DMS153 treated with DMSO at 0.1 percent for 48 hours (cell line): ENCODE data around the gene DDAH1.
A peak's percentile ranks its signal among the peaks of the same experiment; 100 is the strongest.
"Not testable (repeated sequence)": the region's sequence is repeated elsewhere in the genome, so short reads cannot be mapped to it uniquely, and the experiment has no call there.

Source experiments
- DNase-seq: peaks from one replicate; lab custom pipeline; 2025; ENCODE audit not compliant: unreplicated experiment; lab: John Stamatoyannopoulos, UW

The DDAH1 gene

GRCh38 chr1:85465099-85465785 is at the start of gene DDAH1:
Gene DDAH1 (minus strand): TSS chr1:85465159. CDS start chr1:85465045, 114 bp downstream.
- peak; percentile 49 for DNase-seq

GRCh38 chr1:85513998-85514397 is 49.0 kb upstream of the DDAH1 start:
- not testable (repeated sequence) for DNase-seq

DNA sequence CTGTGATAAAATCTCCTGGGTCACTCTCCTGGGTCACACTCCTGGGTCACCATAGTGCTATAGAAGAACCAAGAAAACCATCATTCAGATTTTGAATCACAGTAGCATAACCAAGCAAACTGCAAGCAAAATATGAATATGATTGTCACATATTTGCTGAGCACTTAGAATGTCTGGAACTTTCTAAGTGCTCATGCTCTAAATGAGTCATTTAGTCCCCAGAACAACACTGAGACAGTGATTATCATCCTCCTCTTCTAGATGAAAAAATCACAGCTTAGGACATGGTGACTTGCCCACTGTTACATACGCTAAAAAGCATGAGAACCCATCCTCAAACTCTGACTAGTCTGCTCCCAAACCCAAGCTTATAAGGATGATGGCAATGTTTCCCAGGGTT is 39.5 kb upstream of the DDAH1 start:
- no peak for DNase-seq

DNA sequence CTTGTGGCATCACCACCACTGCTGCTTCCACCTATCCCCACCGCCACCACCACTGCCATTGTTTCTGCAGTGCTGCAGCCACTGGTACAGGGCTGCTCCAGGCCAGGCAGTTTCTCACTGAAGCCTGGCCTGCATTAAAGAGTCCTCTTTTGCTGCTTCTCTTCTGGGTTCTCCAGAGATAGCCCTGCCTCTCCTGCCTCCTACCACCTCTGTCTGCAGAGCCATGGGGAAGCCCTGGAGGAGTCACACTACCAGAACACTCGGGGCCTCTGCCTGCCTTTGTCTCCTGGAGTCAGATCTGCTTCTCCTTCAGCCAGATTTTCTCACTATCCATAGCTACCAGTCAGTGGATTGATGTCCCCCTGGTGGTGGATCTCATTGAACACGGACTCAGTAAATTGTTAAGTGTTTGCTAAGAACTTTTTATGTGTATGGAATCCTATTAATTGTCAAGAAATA is 37.7 kb upstream of the DDAH1 start:
- DNase-seq = no peak

DNA sequence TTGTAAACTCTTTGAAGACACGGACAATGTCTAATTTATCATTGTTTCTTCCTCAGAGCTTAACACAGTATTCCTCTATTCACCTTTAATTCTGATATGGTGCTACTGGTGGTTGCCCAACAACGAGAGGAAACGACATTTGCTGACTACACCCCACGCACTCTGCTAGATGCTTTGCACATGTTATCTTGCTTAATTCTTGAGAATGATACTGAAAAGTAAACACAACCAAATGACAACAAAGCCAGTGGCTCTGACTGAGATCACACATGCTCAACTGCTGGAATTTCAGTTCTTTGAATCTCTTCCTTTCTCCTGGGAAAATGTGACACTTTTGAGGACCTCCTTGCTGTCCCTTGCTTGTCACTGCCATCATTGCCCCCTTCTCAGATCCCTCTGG is 37.2 kb upstream of the DDAH1 start:
- no peak for DNase-seq

GRCh38 chr1:85501355-85501898 is 36.5 kb upstream of the DDAH1 start:
- no peak for DNase-seq

- DNase-seq = no peak
Measured at GRCh38 chr1:85496941-85497582, 32.1 kb upstream of the DDAH1 start.

GRCh38 chr1:85495556-85495955 is 30.6 kb upstream of the DDAH1 start:
- no peak for DNase-seq

DNA sequence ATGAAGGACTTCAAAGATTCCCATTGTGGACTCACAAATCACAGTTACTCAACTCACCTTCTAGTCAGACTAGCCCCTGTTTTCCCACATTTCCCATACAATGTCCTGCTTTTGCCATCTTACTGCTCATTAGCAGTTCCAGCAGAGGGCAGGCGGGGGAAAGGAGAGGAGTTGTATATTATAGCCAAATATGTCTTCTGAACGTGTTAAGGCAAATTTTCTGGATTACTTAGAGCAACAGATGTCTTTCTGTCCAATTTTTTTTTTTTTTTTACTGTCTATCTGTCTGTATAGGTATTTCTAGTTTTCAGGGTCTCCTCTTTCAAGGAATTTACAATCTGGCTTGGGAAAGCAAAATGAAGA is 29.9 kb upstream of the DDAH1 start:
- DNase-seq = no peak

DNA sequence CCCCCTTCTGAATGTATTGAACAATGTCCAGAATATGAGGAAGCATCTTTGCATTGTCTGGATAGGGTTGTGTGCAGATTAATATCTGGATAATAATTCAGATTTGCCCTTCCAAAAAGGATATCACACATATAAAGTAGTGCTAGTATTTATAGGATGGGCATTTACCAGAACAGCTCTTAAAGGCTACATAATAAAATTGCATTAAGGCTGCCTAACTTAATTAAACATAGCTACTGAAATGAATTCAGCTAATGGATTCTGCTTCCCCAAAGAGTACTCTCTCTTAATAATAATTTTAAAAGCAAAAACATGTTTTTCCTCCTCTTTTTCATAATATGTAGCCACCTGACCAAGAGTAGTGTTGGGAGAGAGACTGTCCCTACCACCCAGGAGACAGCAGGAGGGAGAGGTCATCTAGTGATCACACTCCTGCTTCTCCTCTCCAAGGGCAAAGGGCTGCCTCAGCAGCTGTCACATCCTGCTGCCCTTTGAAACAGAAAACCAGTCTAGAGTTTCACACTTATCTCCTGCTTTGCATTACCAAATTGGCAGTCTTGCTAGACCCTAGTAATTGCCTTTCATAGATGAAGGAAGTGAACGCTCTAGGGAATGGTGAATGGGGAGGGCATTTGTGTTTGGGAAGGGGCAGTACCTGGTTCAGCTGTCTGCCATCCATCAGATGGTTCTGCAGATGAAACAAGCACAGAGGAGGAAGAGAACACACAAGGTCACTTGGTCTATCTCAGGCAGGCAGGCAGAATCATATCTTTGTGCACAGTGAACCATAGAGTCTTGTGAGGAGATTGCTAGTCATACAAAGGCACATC is 29.3 kb upstream of the DDAH1 start:
- peak; percentile 13 for DNase-seq

DNA sequence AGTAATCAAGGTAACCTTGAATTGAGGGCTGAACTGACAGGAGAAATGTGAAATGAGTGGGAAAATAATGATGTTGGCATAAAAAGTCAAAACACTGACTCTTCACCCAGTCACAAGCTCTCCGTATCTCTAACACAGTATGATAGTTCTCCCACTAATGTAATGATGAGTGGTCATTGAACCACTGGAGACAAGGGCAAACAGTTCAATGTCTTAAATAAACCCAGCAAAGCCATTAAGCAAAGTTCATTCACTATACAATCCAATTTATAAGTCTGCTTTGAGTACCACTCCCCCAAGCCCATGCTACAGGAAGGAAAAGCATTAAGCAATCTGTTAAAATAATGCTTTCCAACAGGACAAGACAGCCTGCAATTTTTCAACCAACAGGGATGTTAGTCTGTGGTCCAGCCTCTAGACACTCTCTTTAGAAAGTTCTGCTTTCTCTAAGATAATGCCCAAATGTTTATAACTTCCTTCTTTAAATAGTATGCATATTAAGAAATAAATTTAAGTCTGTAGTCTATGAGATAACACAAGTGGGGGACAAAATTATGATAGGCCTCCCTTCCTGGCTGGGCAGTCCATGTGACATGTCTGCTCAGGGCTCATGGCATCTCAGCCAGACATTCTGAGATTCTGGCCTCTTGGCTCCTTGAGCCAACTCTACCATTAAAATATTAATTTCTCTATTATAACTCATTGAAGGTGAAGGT is 25.5 kb upstream of the DDAH1 start:
- DNase-seq = no peak

DNA sequence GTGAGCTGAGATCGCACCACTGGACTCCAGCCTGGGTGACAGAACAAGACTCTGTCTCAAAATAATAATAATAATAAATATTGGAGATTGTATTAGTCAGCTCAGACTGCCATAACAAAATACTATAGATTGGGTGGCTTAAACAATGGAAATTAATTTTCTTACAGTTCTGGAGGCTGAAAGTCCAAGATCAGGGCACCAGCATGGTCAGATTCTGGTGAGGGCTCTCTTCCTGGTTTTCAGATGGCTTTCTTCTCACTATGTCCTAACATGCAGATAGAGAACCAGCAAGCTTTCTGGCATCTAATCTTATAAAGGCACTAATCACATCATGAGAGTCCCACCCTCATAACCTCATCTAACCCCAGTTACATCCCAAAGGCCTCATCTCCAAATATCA is 23.2 kb upstream of the DDAH1 start:
- no peak for DNase-seq

DNA sequence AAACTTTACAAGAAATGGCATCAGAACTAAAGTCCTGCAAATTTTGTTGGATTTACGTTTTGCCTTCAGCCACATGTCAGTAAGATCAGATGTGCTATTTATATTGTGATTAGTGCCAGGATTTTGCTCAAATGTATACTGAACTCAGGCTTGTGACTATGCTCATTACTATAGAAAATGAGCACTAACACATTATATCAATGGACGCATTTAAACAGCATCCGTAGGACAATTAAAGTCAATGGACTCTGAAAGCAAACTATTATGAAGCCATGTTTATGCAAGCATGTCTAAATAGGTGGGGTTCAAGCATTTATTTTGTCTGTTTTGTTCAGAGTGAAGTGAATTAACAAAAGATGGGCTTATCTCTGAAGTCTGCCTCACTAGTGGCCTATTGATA is 20.6 kb upstream of the DDAH1 start:
- no peak for DNase-seq

GRCh38 chr1:85484716-85485115 is 19.8 kb upstream of the DDAH1 start:
- no peak for DNase-seq

DNA sequence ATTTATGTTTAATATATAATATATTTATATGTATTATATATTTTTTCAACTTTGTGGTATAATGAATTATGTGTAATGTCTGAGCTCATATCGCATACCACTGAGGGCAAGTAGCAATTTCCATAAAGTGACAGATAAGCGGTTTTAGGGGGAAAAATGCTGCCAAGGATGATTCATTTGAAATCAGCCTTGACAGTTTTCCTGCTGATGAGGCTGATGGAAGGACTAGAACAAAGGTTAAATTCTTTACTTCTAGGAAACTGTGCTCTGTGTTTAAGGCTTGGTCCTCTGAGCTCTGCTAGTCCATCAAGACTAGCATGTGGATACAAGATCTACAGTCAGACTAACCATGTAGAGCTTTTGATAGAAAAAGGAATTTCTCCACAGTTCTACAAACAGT is 19.3 kb upstream of the DDAH1 start:
- DNase-seq = no peak

DNA sequence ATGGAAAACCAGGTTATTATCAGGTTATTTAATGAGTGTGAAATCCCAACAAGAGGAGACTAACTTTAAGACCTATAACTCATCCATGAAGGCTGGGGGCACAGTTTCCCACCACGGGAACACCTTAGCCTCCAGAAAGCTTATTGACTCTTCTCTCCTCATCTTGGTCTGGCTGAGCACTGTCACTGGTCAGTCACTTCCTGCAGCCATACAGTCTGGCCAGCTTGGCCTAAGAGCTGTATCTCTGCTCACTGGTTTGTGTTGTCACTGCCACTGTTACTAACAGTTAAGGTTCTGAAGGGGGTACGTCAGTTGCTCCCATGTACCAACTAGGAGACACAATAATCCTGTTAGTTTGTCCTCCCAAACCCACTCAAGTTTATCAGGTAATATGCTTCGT is 16.7 kb upstream of the DDAH1 start:
- no peak for DNase-seq

DNA sequence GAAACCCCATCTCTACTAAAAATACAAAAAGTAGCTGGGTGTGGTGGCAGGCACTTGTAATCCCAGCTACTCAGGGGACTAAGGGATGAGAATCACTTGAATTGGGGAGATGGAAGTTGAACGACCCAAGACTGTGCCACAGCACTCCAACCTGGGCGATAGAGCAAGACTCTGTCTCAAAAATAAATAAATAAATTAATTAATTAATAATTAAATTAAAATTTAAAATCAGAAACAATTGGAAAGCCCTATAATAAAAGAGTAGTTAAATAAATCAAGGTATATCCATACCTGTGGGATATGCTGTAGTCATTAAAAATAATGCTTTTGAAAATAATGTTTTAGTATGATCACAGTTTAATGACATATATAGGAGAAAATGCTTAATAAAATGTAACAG is 15.6 kb upstream of the DDAH1 start:
- DNase-seq = no peak

DNA sequence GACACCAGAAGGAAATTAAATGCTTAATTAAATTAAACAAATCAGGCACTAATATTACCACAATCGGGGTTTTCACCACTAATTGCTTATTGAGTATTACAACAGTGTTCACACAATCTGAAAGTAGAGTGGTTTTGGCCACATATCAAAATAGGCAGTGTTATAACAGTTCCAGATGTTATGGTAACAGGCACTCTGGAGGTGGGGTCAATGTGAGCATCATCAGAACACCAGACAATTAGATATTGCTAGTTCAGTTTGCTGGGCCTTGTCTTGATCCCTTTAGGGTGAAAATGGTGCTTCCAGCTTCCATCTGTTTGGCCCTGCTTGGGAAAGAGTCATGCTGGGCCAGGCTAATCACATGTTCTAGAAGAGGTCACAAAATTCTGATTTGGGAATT is 14.5 kb upstream of the DDAH1 start:
- no peak for DNase-seq

- no peak for DNase-seq
Measured at GRCh38 chr1:85478366-85478765, 13.4 kb upstream of the DDAH1 start.

DNA sequence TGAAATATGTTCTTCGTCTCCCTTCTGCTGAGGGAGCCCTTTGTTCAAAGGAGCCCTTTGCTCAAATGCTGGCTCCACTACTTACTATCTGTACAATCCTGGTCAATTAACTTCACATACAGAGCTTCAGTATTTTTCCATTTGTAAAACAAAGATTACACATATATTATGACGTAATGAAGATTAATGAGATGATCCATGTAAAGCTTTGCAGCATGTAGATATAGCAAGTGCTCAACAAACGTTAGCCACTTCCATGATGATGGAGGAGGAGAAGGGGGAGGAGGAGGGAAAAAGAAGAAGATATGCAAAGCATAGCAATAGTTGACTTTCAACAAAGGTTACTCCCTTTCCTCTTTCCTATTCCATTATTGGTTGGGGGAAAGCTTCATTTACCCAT is 10.1 kb upstream of the DDAH1 start:
- DNase-seq = no peak

DNA sequence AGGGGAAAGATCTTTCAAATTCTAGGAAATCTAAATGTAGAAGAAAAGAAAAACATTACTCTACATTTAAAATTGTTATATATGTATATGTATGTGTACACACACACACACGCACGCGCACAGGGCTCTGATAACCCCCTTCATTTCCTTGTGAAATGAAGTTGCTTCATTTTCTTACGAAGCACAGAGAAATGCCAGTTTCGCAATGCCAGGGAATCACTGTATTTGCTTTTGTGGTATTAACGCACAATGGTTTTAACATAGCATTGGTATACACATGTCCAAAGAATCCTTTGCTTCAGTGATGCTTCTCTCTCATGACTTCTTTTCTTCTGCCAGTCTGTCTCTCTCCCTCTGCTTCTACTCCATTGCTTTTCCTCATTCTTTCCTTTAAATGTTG is 8.4 kb upstream of the DDAH1 start:
- DNase-seq = no peak
